T-cell (primary cell): ENCODE results near the gene TNP1. TPM values are rescaled to one million over a fixed set of nuclear protein-coding genes. Genes with fewer than 3 reads are reported as not detected.

ENCODE experiments used
- ATAC-seq, 4 experiments: fragments of 200-7000 bp in 3 of 4; fragments of 150-1000 bp in 1 of 4; cut with Tn5 transposase; replicated peaks in 1 of 4; 1 replicate in 3 of 4; 2 replicates in 1 of 4; pipeline ENCODE4 v1.10.0; 2021; ENCODE audit warnings: moderate library complexity in 3 of 4, mild to moderate bottlenecking in 2 of 4, moderate number of reproducible peaks in 1 of 4
- CTCF ChIA-PET, 2 donors: fragments of 300-600 bp; sonication (Branson Sonifier 250); formaldehyde crosslinking; loops; one replicate each; lab custom pipeline; 2022; ENCODE audit warnings: antibody characterized with exemption in 2 of 2; lab: Charles Lee
- POLR2A ChIA-PET, 2 donors: fragments of 300-600 bp; sonication (Branson Sonifier 250); formaldehyde crosslinking; loops; one replicate each; lab custom pipeline; 2022; ENCODE audit warnings: antibody characterized with exemption in 2 of 2; lab: Charles Lee
- DNase-seq, 35 experiments: peaks; one replicate each; pipeline versions ENCODE4 v3.0.0 to v3.0.0-alpha.2; 2013 to 2023
- H3K27ac ChIP-seq: one replicate; pipeline ENCODE4 v1.5.1; 2013; ENCODE audit warnings: low read length
- H3K27me3 ChIP-seq, 2 experiments: replicated peaks in 1 of 2; 1 replicate in 1 of 2; 2 replicates in 1 of 2; pipeline versions ENCODE4 v1.6.1 to v1.7.0; 2013; ENCODE audit warnings: low read length in 1 of 2, mixed read lengths in 1 of 2; ENCODE audit not compliant: control insufficient read depth in 2 of 2, insufficient read depth in 2 of 2; ENCODE audit errors: extremely low read depth in 1 of 2
- H3K36me3 ChIP-seq, 2 donors: 1 replicate in 1 of 2; 2 replicates in 1 of 2; pipeline versions ENCODE4 v1.6.1 to v1.7.0; 2013; ENCODE audit warnings: low read length in 1 of 2; ENCODE audit not compliant: control insufficient read depth in 2 of 2, insufficient read depth in 1 of 2; ENCODE audit errors: extremely low read depth in 1 of 2
- H3K4me1 ChIP-seq, 2 experiments: 1 replicate in 1 of 2; 2 replicates in 1 of 2; pipeline versions ENCODE4 v1.6.1 to v1.7.0; 2013; ENCODE audit warnings: low read length in 2 of 2, mixed read lengths in 1 of 2; ENCODE audit not compliant: insufficient read depth in 2 of 2, control insufficient read depth in 1 of 2; ENCODE audit errors: extremely low read depth in 1 of 2
- H3K4me3 ChIP-seq, 2 donors: 1 replicate in 1 of 2; 2 replicates in 1 of 2; pipeline versions ENCODE4 v1.5.1 to v1.7.0; 2013; ENCODE audit warnings: mild to moderate bottlenecking in 2 of 2, low read length in 1 of 2, moderate library complexity in 1 of 2; ENCODE audit not compliant: control insufficient read depth in 1 of 2; ENCODE audit errors: extremely low read depth in 1 of 2
- H3K9me3 ChIP-seq: 2 replicates; pipeline ENCODE4 v1.7.0; 2013
- H3K27ac Mint-ChIP-seq, 2 donors: one replicate each; pipeline ENCODE4 v1.8.0; 2020 to 2021; ENCODE audit warnings: mild to moderate bottlenecking in 2 of 2, mixed read lengths in 2 of 2
- H3K27me3 Mint-ChIP-seq, 2 donors: one replicate each; pipeline ENCODE4 v1.8.0; 2021 to 2022; ENCODE audit warnings: mixed read lengths in 2 of 2
- H3K36me3 Mint-ChIP-seq: one replicate; pipeline ENCODE4 v1.8.0; 2021; ENCODE audit warnings: mixed read lengths
- H3K4me1 Mint-ChIP-seq, 3 donors: one replicate each; pipeline ENCODE4 v1.8.0; 2020 to 2022; ENCODE audit warnings: mixed read lengths in 3 of 3, mild to moderate bottlenecking in 1 of 3
- H3K4me3 Mint-ChIP-seq, 3 donors: one replicate each; pipeline ENCODE4 v1.8.0; 2020 to 2022; ENCODE audit warnings: mild to moderate bottlenecking in 3 of 3, mixed read lengths in 3 of 3, moderate library complexity in 3 of 3
- H3K9me3 Mint-ChIP-seq, 3 donors: one replicate each; pipeline ENCODE4 v1.8.0; 2020 to 2022; ENCODE audit warnings: mixed read lengths in 3 of 3
- WGBS: methylation state at CpG from one replicate; pipeline ENCODE4 v1.1.5; 2013; ENCODE audit warnings: missing lambda C conversion rate; ENCODE audit not compliant: insufficient coverage; 5-methylcytosine and 5-hydroxymethylcytosine counted together
- total RNA-seq, 35 experiments: library from RNA in 6 of 35; stranded (reverse) in 6 of 35; fragments of 120-200 nt in 1 of 35; gene quantifications; one replicate each; pipeline versions ENCODE4 v1.2.1 to v1.2.4 and lab custom pipeline; 2013 to 2026

The TNP1 gene
- total RNA-seq, 5 donors from 2014 or later (not counting 1 experiment from before 2014, with no cell fraction given), result not detected

- Histone ChIP-seq H3K27me3 (peaks cover 0 to 6% of the 10 kb centered on the region in 2 experiments), H3K4me3 (no peak overlapping the region), H3K4me1 (no peaks in the 10 kb centered on the region), H3K27ac (no peak overlapping the region), H3K36me3 (no peaks in the 10 kb centered on the region), H3K9me3 (no peaks in the 10 kb centered on the region)
- Mint-ChIP-seq H3K27me3 (peaks cover 4% of the 10 kb centered on the region in 2 donors), H3K9me3 (peaks cover 17 to 25% (median 18%) of the 10 kb centered on the region in 3 donors), H3K4me1 (no peaks in the 10 kb centered on the region), H3K36me3 (no peaks in the 10 kb centered on the region), H3K27ac (no peak overlapping the region), H3K4me3 (no peak overlapping the region)
- POLR2A ChIA-PET, result no interaction called here
- DNase-seq (no peak), ATAC-seq (no peak)
- no CpG with 5 or more reads among the region's 2 CpGs for WGBS
- CTCF ChIA-PET, result no interaction called here
Measured at GRCh38 chr2:216901273-216901672, 41.4 kb upstream of the TNP1 start.

- no peaks in the 10 kb centered on the region for H3K4me1 Mint-ChIP-seq
- POLR2A ChIA-PET, result no interaction called here
Measured at GRCh38 chr2:216900406-216900805, 40.5 kb upstream of the TNP1 start.

GRCh38 chr2:216897561-216898203 is 37.8 kb upstream of the TNP1 start:
- ChIA-PET CTCF (no interaction called here), POLR2A (no interaction called here)
- H3K27ac Mint-ChIP-seq, result no peak overlapping the region
- H3K9me3 ChIP-seq, result no peaks in the 10 kb centered on the region
- H3K27ac ChIP-seq, result no peak overlapping the region
- DNase-seq, result no peak
- WGBS, result 100% methylated on average over 1 of the region's 2 CpGs
- H3K4me1 ChIP-seq, result no peaks in the 10 kb centered on the region
- H3K9me3 Mint-ChIP-seq, result peaks cover 6 to 9% (median 8%) of the 10 kb centered on the region in 3 donors
- H3K36me3 ChIP-seq, result no peaks in the 10 kb centered on the region
- H3K36me3 Mint-ChIP-seq, result no peaks in the 10 kb centered on the region
- H3K4me1 Mint-ChIP-seq, result no peaks in the 10 kb centered on the region
- H3K4me3 ChIP-seq, result no peak overlapping the region
- H3K27me3 ChIP-seq, result peaks cover 0 to 6% of the 10 kb centered on the region in 2 experiments
- ATAC-seq, result no peak
- no peak overlapping the region for H3K4me3 Mint-ChIP-seq
- peaks cover 0 to 4% of the 10 kb centered on the region in 2 donors for H3K27me3 Mint-ChIP-seq

More at GRCh38 chr2:216900406-216900805, 40.5 kb upstream of the TNP1 start:
- no peak for ATAC-seq
- no peak for DNase-seq
- Histone ChIP-seq H3K4me1 (no peaks in the 10 kb centered on the region), H3K27me3 (peaks cover 0 to 6% of the 10 kb centered on the region in 2 experiments), H3K9me3 (no peaks in the 10 kb centered on the region), H3K36me3 (no peaks in the 10 kb centered on the region), H3K27ac (no peak overlapping the region), H3K4me3 (no peak overlapping the region)
- no peaks in the 10 kb centered on the region for H3K36me3 Mint-ChIP-seq
- CTCF ChIA-PET, result no interaction called here
- no peak overlapping the region for H3K4me3 Mint-ChIP-seq
- peaks cover 4% of the 10 kb centered on the region in 2 donors for H3K27me3 Mint-ChIP-seq
- peaks cover 17 to 25% (median 18%) of the 10 kb centered on the region in 3 donors for H3K9me3 Mint-ChIP-seq
- H3K27ac Mint-ChIP-seq, result no peak overlapping the region

- Histone ChIP-seq H3K4me3 (no peak overlapping the region), H3K4me1 (no peaks in the 10 kb centered on the region), H3K9me3 (no peaks in the 10 kb centered on the region), H3K36me3 (no peaks in the 10 kb centered on the region), H3K27me3 (peaks cover 0 to 3% of the 10 kb centered on the region in 2 experiments), H3K27ac (no peak overlapping the region)
- ChIA-PET CTCF (no interaction called here), POLR2A (no interaction called here)
- Mint-ChIP-seq H3K27ac (no peak overlapping the region), H3K36me3 (no peaks in the 10 kb centered on the region), H3K9me3 (peaks cover 0 to 3% (median 2%) of the 10 kb centered on the region in 3 donors), H3K4me1 (no peaks in the 10 kb centered on the region), H3K27me3 (no peaks in the 10 kb centered on the region), H3K4me3 (no peak overlapping the region)
- WGBS, result no CpG with 5 or more reads among the region's 2 CpGs
- no peak for DNase-seq
- no peak for ATAC-seq
Measured at GRCh38 chr2:216890138-216890537, 30.3 kb upstream of the TNP1 start.

- whole genome bisulfite sequencing, result 75% methylated on average over 8 of the region's 8 CpGs
- DNase-seq (no peak), ATAC-seq (no peak)
- no peak overlapping the region for H3K4me3 Mint-ChIP-seq
- H3K27me3 Mint-ChIP-seq, result no peaks in the 10 kb centered on the region
- H3K9me3 Mint-ChIP-seq, result peaks cover 0 to 3% (median 2%) of the 10 kb centered on the region in 3 donors
- H3K27me3 ChIP-seq, result peaks cover 0 to 3% of the 10 kb centered on the region in 2 experiments
- no peaks in the 10 kb centered on the region for H3K36me3 Mint-ChIP-seq
- no peaks in the 10 kb centered on the region for H3K36me3 ChIP-seq
- H3K9me3 ChIP-seq, result no peaks in the 10 kb centered on the region
- H3K27ac ChIP-seq, result no peak overlapping the region
- H3K27ac Mint-ChIP-seq, result no peak overlapping the region
- no peaks in the 10 kb centered on the region for H3K4me1 ChIP-seq
- POLR2A ChIA-PET, result no interaction called here
- no peaks in the 10 kb centered on the region for H3K4me1 Mint-ChIP-seq
- CTCF ChIA-PET, result no interaction called here
- H3K4me3 ChIP-seq, result no peak overlapping the region
Measured at GRCh38 chr2:216888887-216889622, 29.2 kb upstream of the TNP1 start.

- 81% methylated on average over 5 of the region's 5 CpGs for WGBS
- no peak overlapping the region for H3K27ac Mint-ChIP-seq
Measured at GRCh38 chr2:216888081-216888480, 28.2 kb upstream of the TNP1 start.

More at GRCh38 chr2:216888081-216888480, 28.2 kb upstream of the TNP1 start:
- H3K27ac ChIP-seq, result no peak overlapping the region
- CTCF ChIA-PET, result no interaction called here
- H3K4me1 ChIP-seq, result no peaks in the 10 kb centered on the region
- H3K27me3 ChIP-seq, result peaks cover 0 to 3% of the 10 kb centered on the region in 2 experiments
- H3K4me3 ChIP-seq, result no peak overlapping the region
- H3K4me3 Mint-ChIP-seq, result no peak overlapping the region
- H3K9me3 ChIP-seq, result no peaks in the 10 kb centered on the region
- no peaks in the 10 kb centered on the region for H3K36me3 Mint-ChIP-seq
- no peak for ATAC-seq
- H3K27me3 Mint-ChIP-seq, result no peaks in the 10 kb centered on the region
- DNase-seq, result no peak
- H3K9me3 Mint-ChIP-seq, result peaks cover 0 to 3% (median 2%) of the 10 kb centered on the region in 3 donors
- H3K4me1 Mint-ChIP-seq, result no peaks in the 10 kb centered on the region
- H3K36me3 ChIP-seq, result no peaks in the 10 kb centered on the region
- POLR2A ChIA-PET, result no interaction called here
